ENCODE measurements around the gene PIK3AP1. TPM values are rescaled to one million over a fixed set of nuclear protein-coding genes. Genes with fewer than 3 reads are reported as not detected.
A peak's percentile ranks its signal among the peaks of the same experiment; 100 is the strongest.

The PIK3AP1 gene
- total RNA-seq, 1 donor from 2014 or later = 4.2 TPM

GRCh38 chr10:96586419-96587263 lies 133.7 kb downstream of the PIK3AP1 start, which contains the start of gene TM9SF3:
TM9SF3 (minus strand) TSS chr10:96587012; CDS start chr10:96586835, 177 bp downstream.
- no peak for DNase-seq (ENCODE audit: low read depth)
- no peak for TF ChIP-seq CTCF (conservative IDR thresholded peaks at IDR 0.05; ENCODE audit: low read depth, low read length)

GRCh38 chr10:96585736-96586418 lies 134.4 kb downstream of the PIK3AP1 start:
- no peak for DNase-seq (ENCODE audit: low read depth)
- TF ChIP-seq CTCF (conservative IDR thresholded peaks at IDR 0.05; ENCODE audit: low read depth, low read length) = no peak
- peak overlapping the region; percentile 87 for H3K4me3 ChIP-seq (ENCODE audit: low read depth, low read length)

More at GRCh38 chr10:96586419-96587263, 133.7 kb downstream of the PIK3AP1 start, which contains the start of gene TM9SF3:
- peak within 1 kb of the TSS; percentile 87 for H3K4me3 ChIP-seq (ENCODE audit: low read depth, low read length)

- peak overlapping the region; percentile 3 for H3K4me3 ChIP-seq (ENCODE audit: low read depth, low read length)
- TF ChIP-seq CTCF (conservative IDR thresholded peaks at IDR 0.05; ENCODE audit: low read depth, low read length) = no peak
- no peak for DNase-seq (ENCODE audit: low read depth)
Measured at GRCh38 chr10:96584474-96584873, 135.8 kb downstream of the PIK3AP1 start.

GRCh38 chr10:96584035-96584434 lies 136.3 kb downstream of the PIK3AP1 start:
- no peak for TF ChIP-seq CTCF (conservative IDR thresholded peaks at IDR 0.05; ENCODE audit: low read depth, low read length)
- DNase-seq (ENCODE audit: low read depth) = no peak
- no peak overlapping the region for H3K4me3 ChIP-seq (ENCODE audit: low read depth, low read length)

- TF ChIP-seq CTCF (conservative IDR thresholded peaks at IDR 0.05; ENCODE audit: low read depth, low read length) = no peak
- no peak overlapping the region for H3K4me3 ChIP-seq (ENCODE audit: low read depth, low read length)
- no peak for DNase-seq (ENCODE audit: low read depth)
Measured at GRCh38 chr10:96579133-96579532, 141.2 kb downstream of the PIK3AP1 start.

GRCh38 chr10:96578633-96579032 lies 141.7 kb downstream of the PIK3AP1 start:
- TF ChIP-seq CTCF (conservative IDR thresholded peaks at IDR 0.05; ENCODE audit: low read depth, low read length) = no peak
- no peak overlapping the region for H3K4me3 ChIP-seq (ENCODE audit: low read depth, low read length)
- DNase-seq (ENCODE audit: low read depth) = no peak

All from epithelial cell of proximal tubule (primary cell).